Islet of Langerhans (tissue), 1 donor: ENCODE results near the gene ALK.
A peak's percentile ranks its signal among the peaks of the same experiment; 100 is the strongest.

Experiments
- FAIRE-seq: peaks from one replicate; lab custom pipeline; 2011; peaks lifted over from hg19 to GRCh38; lab: Jason Lieb, UNC

The ALK gene

GRCh38 chr2:29220506-29221270, 700.7 kb downstream of the ALK start:
- no peak for FAIRE-seq

GRCh38 chr2:29219374-29219773, 702.0 kb downstream of the ALK start:
- no peak for FAIRE-seq

- no peak for FAIRE-seq
These were observed 702.7 kb downstream of the ALK start for GRCh38 chr2:29218550-29219125.

GRCh38 chr2:29218071-29218470, 703.3 kb downstream of the ALK start:
- no peak for FAIRE-seq

DNA sequence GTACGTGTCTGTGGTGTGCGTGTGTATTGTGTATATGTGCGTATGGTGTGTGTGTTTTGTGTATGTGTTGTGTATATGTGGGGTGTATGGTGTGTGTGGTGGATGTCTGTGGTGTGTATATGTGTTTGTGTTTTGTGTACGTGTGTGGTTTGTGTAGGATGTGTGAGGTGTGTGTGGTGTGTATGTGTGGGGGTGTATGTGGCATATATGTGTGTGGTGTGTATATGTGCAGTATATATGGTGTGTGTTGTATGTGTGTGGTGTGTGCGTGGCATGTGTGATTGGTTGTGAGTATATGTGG, 704.8 kb downstream of the ALK start:
- FAIRE-seq: no peak

DNA sequence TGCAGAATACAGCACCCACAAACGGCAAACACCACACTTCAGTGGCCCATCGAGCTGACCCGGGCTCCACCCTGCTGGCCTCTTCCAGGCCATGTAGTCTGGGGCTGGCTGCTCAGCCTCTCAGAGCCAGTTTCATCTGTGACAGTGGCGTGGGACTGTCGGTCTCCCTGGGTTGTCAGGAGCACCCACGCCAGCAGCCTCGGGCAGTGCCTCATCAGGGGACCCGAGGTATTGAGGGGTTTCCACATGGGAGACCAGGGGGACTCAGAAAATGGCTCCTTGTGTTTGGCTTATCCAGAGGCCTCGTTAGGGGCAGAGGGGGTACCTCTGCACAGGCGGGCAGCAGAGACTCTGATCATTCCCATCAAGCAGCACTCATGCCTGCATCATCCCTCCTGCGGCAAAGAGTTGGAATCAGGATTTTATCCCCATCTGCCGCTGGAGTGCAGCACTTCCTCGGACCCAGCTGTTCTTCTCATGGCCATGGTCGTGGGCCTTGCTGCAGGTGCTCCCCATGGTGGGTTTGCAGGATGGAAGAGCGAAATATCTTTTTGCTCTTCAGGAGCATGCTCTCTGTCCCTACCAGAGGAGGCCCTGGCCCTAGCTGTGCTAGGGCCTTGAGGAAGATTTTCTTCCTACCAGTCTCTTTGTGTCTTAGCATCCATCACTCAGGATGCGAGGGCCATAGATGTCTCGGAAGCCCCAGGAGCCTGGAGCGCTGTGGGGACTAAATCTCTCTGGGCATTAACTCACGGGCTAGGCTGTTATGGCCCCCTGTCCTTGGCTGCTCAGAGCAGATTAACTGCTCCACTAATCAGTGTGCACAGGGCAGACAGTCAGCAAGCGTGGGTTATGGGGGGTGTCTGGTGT, 705.4 kb downstream of the ALK start:
- no peak for FAIRE-seq

DNA sequence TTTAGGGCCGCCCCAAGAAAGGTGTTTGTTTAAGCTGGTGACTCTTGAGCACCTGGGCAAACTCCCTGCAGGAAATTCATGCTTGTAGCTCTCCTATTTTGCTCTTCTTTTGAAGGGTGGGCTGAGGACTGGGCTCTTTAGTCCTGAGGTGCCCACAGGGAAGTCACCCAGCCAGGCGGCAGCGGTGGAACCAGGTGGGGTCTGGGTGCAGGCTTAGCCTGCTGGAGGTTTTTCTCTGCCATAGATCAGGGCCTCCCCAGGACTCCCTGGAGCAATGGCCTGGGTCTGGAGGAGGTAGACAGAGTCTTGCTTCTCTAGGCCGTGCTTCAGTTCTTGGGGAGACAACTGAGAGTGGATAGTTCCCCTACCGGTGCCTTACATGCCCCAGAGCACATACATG, 706.3 kb downstream of the ALK start:
- FAIRE-seq: no peak

- FAIRE-seq: no peak
These were observed 707.5 kb downstream of the ALK start for GRCh38 chr2:29213888-29214291.

DNA sequence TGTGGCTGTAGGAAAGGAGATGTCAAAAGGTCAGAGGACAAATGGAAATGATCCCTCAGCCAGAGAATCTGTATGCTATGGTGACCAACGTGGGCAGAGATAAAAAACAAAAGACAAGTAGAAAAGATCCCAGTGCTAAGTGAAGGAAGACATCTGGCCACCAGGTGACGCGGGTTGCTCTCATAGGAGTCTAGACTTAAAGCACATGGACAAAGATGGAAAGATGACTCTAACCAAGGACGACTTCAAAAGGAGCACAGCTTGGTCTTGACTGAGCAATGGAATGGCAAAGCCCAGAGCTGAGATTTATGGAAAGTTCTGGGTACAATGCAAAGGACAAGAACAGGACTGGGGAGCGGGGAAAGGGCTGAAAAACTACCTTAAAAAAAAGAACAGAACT, 709.4 kb downstream of the ALK start:
- FAIRE-seq: no peak

DNA sequence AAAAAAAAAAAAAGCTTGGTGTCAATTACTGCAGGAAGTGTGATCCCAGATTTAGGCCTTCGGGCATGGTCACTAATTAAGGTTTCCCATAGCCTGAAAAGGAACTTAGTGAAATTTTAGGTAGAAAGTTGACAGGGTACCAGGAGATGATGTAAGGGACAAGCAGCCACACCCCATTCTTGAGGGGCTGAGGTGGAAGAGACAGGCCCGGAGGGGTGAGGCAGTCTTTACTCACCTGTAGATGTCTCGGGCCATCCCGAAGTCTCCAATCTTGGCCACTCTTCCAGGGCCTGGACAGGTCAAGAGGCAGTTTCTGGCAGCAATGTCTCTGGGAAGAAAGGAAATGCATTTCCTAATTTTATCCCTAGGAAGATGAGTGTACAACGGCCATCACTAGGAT, 711.8 kb downstream of the ALK start:
- FAIRE-seq: no peak

GRCh38 chr2:29207352-29208148, 713.8 kb downstream of the ALK start:
- no peak for FAIRE-seq

DNA sequence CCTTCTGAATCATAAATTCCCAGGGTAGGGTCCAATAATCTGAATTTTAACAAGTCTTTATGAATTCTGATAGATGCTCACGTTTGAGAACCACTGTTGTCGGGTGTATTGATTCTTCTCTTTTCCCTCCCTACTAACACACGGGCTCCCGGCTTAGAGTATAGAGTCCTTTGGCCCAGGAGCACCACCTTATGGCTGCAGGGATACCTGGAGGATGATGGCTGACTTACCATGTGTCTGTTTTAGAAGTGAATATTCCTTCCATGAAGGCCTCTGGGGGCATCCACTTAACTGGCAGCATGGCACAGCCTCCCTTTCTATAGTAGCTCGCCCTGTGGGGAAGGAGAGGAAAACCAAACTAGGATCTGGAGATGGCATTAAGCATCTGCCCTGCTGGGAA, 714.4 kb downstream of the ALK start:
- no peak for FAIRE-seq

DNA sequence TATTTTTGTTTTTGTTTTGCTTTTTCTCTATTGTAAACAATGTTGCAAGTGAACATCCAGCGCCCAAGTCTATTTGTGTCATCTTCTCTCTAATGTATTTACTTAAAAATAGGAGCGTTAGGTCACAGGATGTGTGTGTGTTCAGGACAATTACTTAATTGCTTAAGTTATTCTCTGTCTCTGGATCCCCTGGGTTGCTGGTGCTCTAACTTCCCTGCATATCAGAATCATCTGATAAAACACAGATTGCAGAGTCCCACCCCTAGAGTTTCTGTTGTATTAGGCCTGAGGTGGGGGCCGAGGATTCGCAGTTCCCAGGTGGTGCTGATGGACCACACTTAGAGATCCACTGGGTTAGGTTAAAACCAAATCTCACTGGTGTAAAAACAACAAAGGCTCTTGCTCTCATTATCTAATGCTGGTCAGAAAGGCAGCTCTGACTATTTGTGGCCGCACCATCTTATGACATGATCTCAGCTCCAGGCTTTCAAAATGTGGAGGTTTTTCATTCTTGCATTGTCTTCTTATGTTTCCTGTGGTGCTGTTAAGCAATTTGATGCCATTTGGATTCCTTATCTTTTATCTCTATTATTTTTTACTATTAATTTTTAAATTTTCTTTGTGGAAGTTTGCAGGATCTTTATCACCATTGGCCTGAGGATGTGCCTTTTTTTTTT, 718.4 kb downstream of the ALK start:
- no peak for FAIRE-seq

- no peak for FAIRE-seq
These were observed 719.4 kb downstream of the ALK start for GRCh38 chr2:29201979-29202378.

- peak; percentile 30 for FAIRE-seq
These were observed 724.3 kb downstream of the ALK start for GRCh38 chr2:29196792-29197788.

GRCh38 chr2:29195796-29196195, 725.6 kb downstream of the ALK start:
- no peak for FAIRE-seq

DNA sequence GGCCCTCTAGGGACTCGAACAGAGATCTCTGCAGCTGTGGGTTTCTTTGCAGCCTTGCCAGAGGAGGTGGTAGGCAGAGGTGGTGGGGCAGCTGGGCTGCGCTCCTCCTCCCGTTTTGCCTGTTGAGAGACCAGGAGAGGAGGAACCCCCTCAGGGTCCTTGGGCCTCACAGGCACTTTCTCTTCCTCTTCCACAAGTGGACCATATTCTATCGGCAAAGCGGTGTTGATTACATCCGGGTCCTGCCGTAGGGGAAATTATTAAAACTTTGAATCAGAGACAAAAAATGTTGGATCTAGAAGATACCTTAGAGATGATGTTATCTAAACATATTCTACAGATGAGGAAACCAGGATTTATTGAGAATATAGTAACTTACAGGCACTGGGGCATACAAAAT, 727.7 kb downstream of the ALK start:
- FAIRE-seq: no peak

- no peak for FAIRE-seq
These were observed 728.3 kb downstream of the ALK start for GRCh38 chr2:29193111-29193510.

- FAIRE-seq: no peak
These were observed 728.9 kb downstream of the ALK start for GRCh38 chr2:29192526-29192925.

DNA sequence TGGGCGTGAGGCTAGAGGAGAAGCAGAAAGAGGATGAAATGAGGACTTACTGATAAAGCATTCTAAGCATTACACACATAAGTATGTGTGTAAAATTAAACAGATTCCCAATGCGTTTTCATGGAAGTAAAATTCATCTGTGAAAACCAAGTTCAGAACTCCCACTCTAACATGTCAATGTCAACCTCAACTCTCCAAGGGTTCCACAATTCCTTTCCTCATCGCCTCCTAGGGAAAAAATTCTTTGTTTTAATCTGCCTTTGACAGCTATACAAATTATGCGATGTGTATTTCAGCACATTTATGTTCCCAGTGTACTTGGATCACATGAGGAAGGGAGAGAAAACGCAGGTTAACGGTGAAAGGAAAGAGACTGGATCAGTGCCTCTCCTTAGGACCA, 729.6 kb downstream of the ALK start:
- FAIRE-seq: no peak

DNA sequence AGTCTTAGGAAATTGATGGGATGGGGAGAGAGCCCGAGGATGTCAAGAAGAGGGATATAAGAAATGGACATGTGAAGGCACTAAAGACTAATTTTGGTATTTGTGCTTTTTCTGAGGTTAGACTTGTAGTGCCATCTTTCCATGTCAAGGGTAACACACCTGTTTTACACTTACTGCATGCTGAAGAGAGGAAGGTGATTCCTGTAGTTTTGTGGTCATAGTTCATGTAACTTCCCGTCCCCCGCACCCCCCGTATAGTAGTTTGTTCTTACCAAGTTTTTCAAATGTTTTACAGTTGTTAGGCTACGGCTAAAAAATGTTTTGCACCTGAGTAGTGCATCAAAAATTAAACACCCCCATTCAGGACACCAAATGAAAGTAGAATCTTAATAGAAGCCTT, 732.3 kb downstream of the ALK start:
- no peak for FAIRE-seq
